ENCODE results near the gene VAT1. TPM values are rescaled to one million over a fixed set of nuclear protein-coding genes. Genes with fewer than 3 reads are reported as not detected.

VAT1 gene
- total and polyA plus RNA-seq, 2 experiments from 2014 or later = 207 to 251 TPM

DNA sequence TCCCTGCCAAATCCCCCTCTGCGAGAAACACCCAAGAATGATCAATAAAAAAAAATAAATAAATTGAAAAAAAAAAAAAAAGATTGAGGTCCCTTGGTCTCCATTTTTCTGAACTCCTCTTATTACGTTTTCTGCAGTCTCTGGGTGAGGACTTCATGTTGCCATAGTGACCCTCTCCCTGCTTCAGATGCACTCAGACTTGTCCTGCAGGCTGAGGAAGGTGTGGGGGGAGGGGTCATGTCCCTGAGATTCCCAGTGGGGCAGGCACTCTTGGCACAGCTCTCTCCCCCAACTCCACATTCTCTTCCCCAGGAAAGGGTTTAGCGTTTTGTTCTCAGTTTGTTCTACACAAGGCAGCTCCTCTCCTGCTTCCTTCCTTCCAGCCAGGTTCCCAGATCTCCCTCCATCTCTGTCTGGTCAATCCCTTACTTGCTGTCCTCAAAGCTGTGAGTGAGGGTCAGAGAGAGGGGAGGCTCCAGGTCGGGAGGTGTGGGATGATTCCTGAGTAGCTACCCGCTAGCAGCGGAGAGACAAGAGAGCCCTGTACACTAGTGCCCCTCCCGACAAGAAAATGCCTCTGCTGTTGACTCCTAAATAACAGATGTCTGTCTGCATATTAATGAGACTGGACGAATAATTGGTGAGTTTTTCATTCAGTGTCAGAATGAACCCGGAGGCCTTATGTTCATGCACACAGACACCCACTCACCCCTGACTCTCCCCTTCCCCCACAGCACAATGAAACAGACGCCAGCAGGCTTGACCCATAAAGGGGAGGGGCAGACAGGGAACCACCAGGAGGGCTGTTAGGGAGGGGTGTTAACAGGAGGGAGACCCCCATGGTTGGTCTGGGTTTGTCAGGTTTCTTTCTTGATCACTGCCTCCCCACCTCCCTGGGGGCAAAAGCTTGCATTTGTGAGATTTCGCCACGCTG lies 12.0 kb upstream of the VAT1 start:
- no peak overlapping the region for H3K4me2 ChIP-seq
- no peak for TF ChIP-seq CTCF (IDR thresholded peaks at IDR 0.05; ENCODE audit: poor library complexity)
- no peak for TF ChIP-seq EZH2phosphoT487 (IDR thresholded peaks at IDR 0.05; ENCODE audit: low read depth, severe bottlenecking, unreplicated experiment)
- TF ChIP-seq EZH2 (IDR thresholded peaks at IDR 0.05; ENCODE audit: borderline replicate concordance) = no peak

GRCh38 chr17:43031666-43032065 lies 9.5 kb upstream of the VAT1 start:
- DNase-seq (ENCODE audit: low spot score) = no peak
- no peaks in the 10 kb centered on the region for H3K9me2 ChIP-seq (replicated peaks; ENCODE audit: insufficient read depth)
- H2AFZ ChIP-seq = no peak overlapping the region
- no peak overlapping the region for H3K4me2 ChIP-seq
- H3K79me2 ChIP-seq = no peaks in the 10 kb centered on the region
- H3K4me3 ChIP-seq = no peak overlapping the region
- TF ChIP-seq CTCF (IDR thresholded peaks at IDR 0.05; ENCODE audit: poor library complexity) = no peak
- TF ChIP-seq EZH2 (IDR thresholded peaks at IDR 0.05; ENCODE audit: borderline replicate concordance) = no peak
- TF ChIP-seq EZH2phosphoT487 (IDR thresholded peaks at IDR 0.05; ENCODE audit: low read depth, severe bottlenecking, unreplicated experiment) = no peak
- H3K4me1 ChIP-seq (ENCODE audit: insufficient read depth) = no peaks in the 10 kb centered on the region
- no peaks in the 10 kb centered on the region for H3K36me3 ChIP-seq (replicated peaks; ENCODE audit: insufficient read depth, low read depth)
- no peaks in the 10 kb centered on the region for H4K20me1 ChIP-seq (ENCODE audit: insufficient read depth, poor library complexity, severe bottlenecking)
- no peaks in the 10 kb centered on the region for H3K27me3 ChIP-seq
- WGBS (ENCODE audit: low lambda C conversion rate, missing lambda C conversion rate) = 77% methylated on average over 3 of the region's 3 CpGs
- no peak overlapping the region for H3K27ac ChIP-seq
- no peaks in the 10 kb centered on the region for H3K9me3 ChIP-seq (ENCODE audit: low read depth)

More for the DNA sequence above, 12.0 kb upstream of the VAT1 start:
- 45% methylated on average over 12 of the region's 12 CpGs for WGBS (ENCODE audit: low lambda C conversion rate, missing lambda C conversion rate)
- H3K4me1 ChIP-seq (ENCODE audit: insufficient read depth) = no peaks in the 10 kb centered on the region
- H3K9me2 ChIP-seq (replicated peaks; ENCODE audit: insufficient read depth) = no peaks in the 10 kb centered on the region
- H2AFZ ChIP-seq = no peak overlapping the region
- H3K27ac ChIP-seq = no peak overlapping the region
- no peaks in the 10 kb centered on the region for H4K20me1 ChIP-seq (ENCODE audit: insufficient read depth, poor library complexity, severe bottlenecking)
- no peaks in the 10 kb centered on the region for H3K79me2 ChIP-seq
- H3K36me3 ChIP-seq (replicated peaks; ENCODE audit: insufficient read depth, low read depth) = no peaks in the 10 kb centered on the region
- DNase-seq (ENCODE audit: low spot score) = no peak
- H3K27me3 ChIP-seq = no peaks in the 10 kb centered on the region
- no peaks in the 10 kb centered on the region for H3K9me3 ChIP-seq (ENCODE audit: low read depth)
- no peak overlapping the region for H3K4me3 ChIP-seq

- Histone ChIP-seq H3K27ac (no peak overlapping the region), H3K4me2 (no peak overlapping the region), H3K4me1 (ENCODE audit: insufficient read depth) (no peaks in the 10 kb centered on the region), H2AFZ (no peak overlapping the region), H4K20me1 (ENCODE audit: insufficient read depth, poor library complexity, severe bottlenecking) (no peaks in the 10 kb centered on the region), H3K9me3 (ENCODE audit: low read depth) (no peaks in the 10 kb centered on the region), H3K27me3 (no peaks in the 10 kb centered on the region), H3K4me3 (no peak overlapping the region), H3K36me3 (replicated peaks; ENCODE audit: insufficient read depth, low read depth) (no peaks in the 10 kb centered on the region), H3K79me2 (no peaks in the 10 kb centered on the region), H3K9me2 (replicated peaks; ENCODE audit: insufficient read depth) (no peaks in the 10 kb centered on the region)
- TF ChIP-seq EZH2 (IDR thresholded peaks at IDR 0.05; ENCODE audit: borderline replicate concordance) (no peak), CTCF (IDR thresholded peaks at IDR 0.05; ENCODE audit: poor library complexity) (no peak), EZH2phosphoT487 (IDR thresholded peaks at IDR 0.05; ENCODE audit: low read depth, severe bottlenecking, unreplicated experiment) (no peak)
- DNase-seq (ENCODE audit: low spot score) = no peak
- WGBS (ENCODE audit: low lambda C conversion rate, missing lambda C conversion rate) = 86% methylated on average over 6 of the region's 6 CpGs
Measured at GRCh38 chr17:43030137-43030767, 8.1 kb upstream of the VAT1 start.
